A673 (cell line): ENCODE results near the gene EFCAB6. TPM values are rescaled to one million over a fixed set of nuclear protein-coding genes. Genes with fewer than 3 reads are reported as not detected.
A peak's percentile ranks its signal among the peaks of the same experiment; 100 is the strongest.

Source experiments
- BruUV-seq: library from RNA; stranded (reverse); fragments of 400-500 nt; replicated peaks from 2 replicates; lab custom pipeline; 2021; lab: Mats Ljungman, UMichigan
- CTCF ChIA-PET: fragments of 300-600 bp; sonication (Branson Sonifier 250); formaldehyde crosslinking; loops from one replicate; lab custom pipeline; 2022; ENCODE audit warnings: antibody characterized with exemption; lab: Charles Lee
- POLR2A ChIA-PET: fragments of 300-600 bp; sonication (Branson Sonifier 250); formaldehyde crosslinking; loops from one replicate; lab custom pipeline; 2022; ENCODE audit warnings: antibody characterized with exemption; ENCODE audit not compliant: low non-redundant PET; lab: Charles Lee
- DNase-seq: peaks from one replicate; pipeline ENCODE4 v3.0.0-alpha.2; 2015; ENCODE audit warnings: low spot score
- H3K27ac ChIP-seq: fragments of 200-600 bp; sonication (generic); 2 replicates; pipeline ENCODE4 v1.5.1; 2016; ENCODE audit warnings: mixed run types, low read depth, mild to moderate bottlenecking, mixed read lengths, antibody characterized with exemption, low read length; ENCODE audit not compliant: poor library complexity, severe bottlenecking
- H3K27me3 ChIP-seq: fragments of 200-600 bp; sonication (generic); replicated peaks from 2 replicates; pipeline ENCODE4 v1.6.1; 2017; ENCODE audit warnings: mixed run types, low read depth, mild to moderate bottlenecking, mixed read lengths, antibody characterized with exemption, low read length; ENCODE audit not compliant: insufficient read depth, poor library complexity
- H3K36me3 ChIP-seq: fragments of 200-600 bp; sonication (generic); 2 replicates; pipeline ENCODE4 v1.6.1; 2016; ENCODE audit warnings: mixed run types, mild to moderate bottlenecking, mixed read lengths, antibody characterized with exemption, low read length; ENCODE audit not compliant: insufficient read depth, poor library complexity, severe bottlenecking
- H3K4me1 ChIP-seq: fragments of 200-600 bp; sonication (generic); 2 replicates; pipeline ENCODE4 v1.6.1; 2017; ENCODE audit warnings: mixed run types, mild to moderate bottlenecking, mixed read lengths, antibody characterized with exemption, low read length; ENCODE audit not compliant: insufficient read depth, poor library complexity, severe bottlenecking
- H3K4me3 ChIP-seq: fragments of 200-600 bp; sonication (generic); 2 replicates; pipeline ENCODE4 v1.5.1; 2016; ENCODE audit warnings: low read depth, mixed run types, mild to moderate bottlenecking, mixed read lengths, low read length; ENCODE audit not compliant: poor library complexity, severe bottlenecking
- H3K9me3 ChIP-seq: fragments of 200-600 bp; sonication (generic); 2 replicates; pipeline ENCODE4 v1.6.1; 2016; ENCODE audit warnings: mixed run types, low read depth, mild to moderate bottlenecking, mixed read lengths, antibody characterized with exemption, low read length; ENCODE audit not compliant: poor library complexity, severe bottlenecking
- EZH2 ChIP-seq: fragments of 200-600 bp; sonication (generic); IDR thresholded peaks from 2 replicates; pipeline ENCODE4 v1.6.1; 2017; ENCODE audit warnings: borderline replicate concordance, low read depth, mild to moderate bottlenecking, mixed read lengths, antibody characterized with exemption, low read length; ENCODE audit not compliant: poor library complexity, severe bottlenecking
- intact Hi-C: fragments of 100-400 bp; cut with micrococcal nuclease; formaldehyde crosslinking; loops from one replicate; pipeline ENCODE4 v1.10.0; 2022; ENCODE audit not compliant: unreplicated experiment
- total RNA-seq: library from RNA; stranded (reverse); gene quantifications from 2 replicates; pipeline ENCODE4 v1.2.3, GENCODE V29; 2021
- TF ChIP-seq, protein P1 (sequence below): fragments of 300-800, 200-600 bp; sonication (generic); conservative IDR thresholded peaks from 2 replicates; pipeline ENCODE4 v1.5.1; 2017; ENCODE audit warnings: low read depth, mild to moderate bottlenecking, antibody characterized with exemption, low read length, moderate library complexity, mixed read lengths

EFCAB6 gene
- total RNA-seq, 1 experiment from 2014 or later: 0.41 TPM

DNA sequence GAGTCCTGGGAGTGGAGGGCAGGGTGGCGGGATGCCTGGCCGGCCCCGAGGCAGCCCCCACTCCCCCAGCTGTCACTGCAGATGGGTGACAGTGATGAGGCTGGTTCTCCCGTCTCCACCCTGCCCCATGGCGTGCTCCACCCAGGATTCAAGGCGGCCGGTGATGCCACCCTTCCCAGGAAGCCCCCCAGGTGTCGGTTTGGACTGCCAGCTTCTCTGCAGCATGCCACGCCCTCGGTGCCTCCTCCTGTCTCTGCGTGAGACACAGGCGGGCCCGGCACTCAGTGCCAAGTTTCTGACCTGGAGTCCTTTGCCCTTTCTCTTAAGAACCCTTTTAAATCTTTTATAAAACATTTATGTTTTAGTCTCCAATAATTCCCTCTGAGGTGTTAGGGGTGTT lies 328.8 kb downstream of the EFCAB6 start:
- TF ChIP-seq EZH2: no peak
- TF ChIP-seq, protein P1, sequence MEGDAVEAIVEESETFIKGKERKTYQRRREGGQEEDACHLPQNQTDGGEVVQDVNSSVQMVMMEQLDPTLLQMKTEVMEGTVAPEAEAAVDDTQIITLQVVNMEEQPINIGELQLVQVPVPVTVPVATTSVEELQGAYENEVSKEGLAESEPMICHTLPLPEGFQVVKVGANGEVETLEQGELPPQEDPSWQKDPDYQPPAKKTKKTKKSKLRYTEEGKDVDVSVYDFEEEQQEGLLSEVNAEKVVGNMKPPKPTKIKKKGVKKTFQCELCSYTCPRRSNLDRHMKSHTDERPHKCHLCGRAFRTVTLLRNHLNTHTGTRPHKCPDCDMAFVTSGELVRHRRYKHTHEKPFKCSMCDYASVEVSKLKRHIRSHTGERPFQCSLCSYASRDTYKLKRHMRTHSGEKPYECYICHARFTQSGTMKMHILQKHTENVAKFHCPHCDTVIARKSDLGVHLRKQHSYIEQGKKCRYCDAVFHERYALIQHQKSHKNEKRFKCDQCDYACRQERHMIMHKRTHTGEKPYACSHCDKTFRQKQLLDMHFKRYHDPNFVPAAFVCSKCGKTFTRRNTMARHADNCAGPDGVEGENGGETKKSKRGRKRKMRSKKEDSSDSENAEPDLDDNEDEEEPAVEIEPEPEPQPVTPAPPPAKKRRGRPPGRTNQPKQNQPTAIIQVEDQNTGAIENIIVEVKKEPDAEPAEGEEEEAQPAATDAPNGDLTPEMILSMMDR: no peak

DNA sequence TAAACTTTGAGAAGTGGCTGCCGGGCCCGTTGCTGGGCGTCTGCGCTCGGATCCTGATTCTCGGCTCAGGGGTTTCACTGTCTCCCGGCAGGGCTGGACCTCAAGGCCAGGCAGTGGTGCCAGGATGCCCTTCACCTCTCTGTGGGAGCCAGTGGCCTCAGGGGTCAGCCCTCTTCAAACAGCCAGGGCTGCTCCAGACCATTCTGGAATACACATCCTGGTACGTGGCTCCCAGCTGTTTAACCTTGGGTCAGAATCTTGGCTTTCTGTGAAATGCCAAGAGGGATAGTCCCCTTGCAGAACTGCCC lies 329.8 kb downstream of the EFCAB6 start:
- CTCF ChIA-PET: no interaction called here
- Histone ChIP-seq H3K36me3 (no peaks in the 10 kb centered on the region), H3K4me1 (no peaks in the 10 kb centered on the region), H3K9me3 (no peaks in the 10 kb centered on the region), H3K27me3 (no peaks in the 10 kb centered on the region), H3K4me3 (no peak overlapping the region), H3K27ac (no peak overlapping the region)
- POLR2A ChIA-PET: no interaction called here
- no TSS peak for BruUV-seq
- DNase-seq: no peak
- TF ChIP-seq, protein P1: no peak
- no peak for TF ChIP-seq EZH2
- intact Hi-C loops: no loop called here

More for the DNA sequence above, 328.8 kb downstream of the EFCAB6 start:
- Histone ChIP-seq H3K27ac (no peak overlapping the region), H3K36me3 (no peaks in the 10 kb centered on the region), H3K4me3 (no peak overlapping the region), H3K27me3 (no peaks in the 10 kb centered on the region), H3K9me3 (no peaks in the 10 kb centered on the region), H3K4me1 (no peaks in the 10 kb centered on the region)
- ChIA-PET POLR2A (no interaction called here), CTCF (interaction anchor here (0.5 kb wide), 1 partner anchor 298 kb away, joined by 6 read pairs; no protein-coding TSS in a partner anchor)
- no TSS peak for BruUV-seq
- intact Hi-C loops: no loop called here
- DNase-seq: no peak

DNA sequence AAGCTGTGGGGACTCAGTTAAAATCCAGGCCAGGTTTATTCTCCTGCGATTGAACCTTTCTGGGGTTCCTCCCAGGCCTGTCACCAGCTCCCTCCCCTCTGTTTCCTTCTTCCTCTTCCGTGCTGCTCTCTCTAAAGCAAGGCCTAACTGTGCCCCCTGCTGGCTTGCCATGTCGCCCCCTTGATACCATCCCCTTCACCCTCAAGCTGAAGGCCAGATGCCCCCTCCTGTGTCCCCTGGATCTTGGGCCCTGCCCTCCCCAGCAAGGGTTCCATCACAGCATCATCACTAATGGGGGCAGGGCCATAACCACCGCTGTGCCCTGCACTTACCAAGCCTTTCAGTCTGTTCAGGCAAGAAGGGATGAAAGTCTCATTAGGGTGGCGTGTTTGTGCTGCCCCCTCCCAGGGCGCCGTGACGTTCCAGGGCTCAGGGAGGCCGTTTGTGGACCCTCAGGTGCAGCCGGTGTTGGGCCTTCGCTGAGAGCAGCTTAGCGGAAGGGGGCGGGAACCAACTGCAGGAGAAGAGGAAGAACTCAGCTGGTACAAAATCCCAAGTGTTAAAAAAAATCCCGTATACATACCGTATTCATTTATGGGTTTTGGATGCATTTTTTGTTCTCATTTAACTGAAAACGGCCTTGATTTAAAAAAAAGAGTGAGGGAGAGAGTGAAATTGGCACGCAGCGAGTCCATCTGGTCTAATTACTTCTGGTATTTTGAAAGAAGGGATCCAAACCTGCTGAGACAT lies 330.4 kb downstream of the EFCAB6 start:
- Histone ChIP-seq H3K27ac (no peak overlapping the region), H3K9me3 (no peaks in the 10 kb centered on the region), H3K36me3 (no peaks in the 10 kb centered on the region), H3K27me3 (no peaks in the 10 kb centered on the region), H3K4me1 (no peaks in the 10 kb centered on the region), H3K4me3 (no peak overlapping the region)
- BruUV-seq: no TSS peak
- ChIA-PET CTCF (no interaction called here), POLR2A (no interaction called here)
- TF ChIP-seq, protein P1: peak; percentile 22; the same call in 1 of the 2 replicates
- no peak for TF ChIP-seq EZH2
- intact Hi-C loops: no loop called here
- no peak for DNase-seq
